Bronchial epithelial cell (primary cell): Measurements from ENCODE around the gene STARD3NL. TPM values are rescaled to one million over a fixed set of nuclear protein-coding genes. Genes with fewer than 3 reads are reported as not detected.

Experiments used
- DNase-seq: peaks from one replicate; pipeline ENCODE4 v3.0.0-alpha.2; 2010; ENCODE audit warnings: low read depth
- FAIRE-seq: peaks from 2 replicates; lab custom pipeline; 2011; peaks lifted over from hg19 to GRCh38; lab: Jason Lieb, UNC
- H3K27me3 ChIP-seq: 2 replicates; pipeline ENCODE4 v1.5.1; 2011; ENCODE audit warnings: low read length; ENCODE audit not compliant: control insufficient read depth, insufficient read depth
- H3K36me3 ChIP-seq: 2 replicates; pipeline ENCODE4 v1.5.1; 2011; ENCODE audit warnings: low read length; ENCODE audit not compliant: control insufficient read depth, insufficient read depth
- H3K4me3 ChIP-seq: 2 replicates; pipeline ENCODE4 v1.5.1; 2011; ENCODE audit warnings: mild to moderate bottlenecking, low read depth, low read length, control low read depth
- CTCF ChIP-seq: IDR thresholded peaks from 2 replicates; pipeline ENCODE4 v1.5.1; 2011; ENCODE audit warnings: mild to moderate bottlenecking, moderate library complexity, low read length, control low read depth, inconsistent platforms; ENCODE audit not compliant: insufficient read depth, severe bottlenecking
- total RNA-seq: library from RNA; depleted of rRNA; stranded (reverse); fragments of >200 nt; gene quantifications from 2 replicates; pipeline ENCODE4 v1.2.1, GENCODE V29; 2014

Gene STARD3NL
- total RNA-seq, 1 donor from 2014 or later = 35.0 TPM

- H3K27me3 ChIP-seq = no peaks in the 10 kb centered on the region
- FAIRE-seq (no peak), DNase-seq (no peak)
- H3K36me3 ChIP-seq = no peaks in the 10 kb centered on the region
- no peak for TF ChIP-seq CTCF
- H3K4me3 ChIP-seq = no peak overlapping the region
These were observed 28.0 kb downstream of the STARD3NL start for GRCh38 chr7:38206071-38206470.

- Histone ChIP-seq H3K36me3 (no peaks in the 10 kb centered on the region), H3K27me3 (no peaks in the 10 kb centered on the region), H3K4me3 (no peak overlapping the region)
- DNase-seq = no peak
- FAIRE-seq = no peak
- TF ChIP-seq CTCF = no peak
These were observed 29.8 kb downstream of the STARD3NL start for GRCh38 chr7:38207843-38208242.

- H3K27me3 ChIP-seq = no peaks in the 10 kb centered on the region
- DNase-seq = no peak
- FAIRE-seq = no peak
- H3K4me3 ChIP-seq = no peak overlapping the region
- no peaks in the 10 kb centered on the region for H3K36me3 ChIP-seq
- TF ChIP-seq CTCF = no peak
These were observed 33.4 kb downstream of the STARD3NL start for GRCh38 chr7:38211486-38211885.

GRCh38 chr7:38211940-38212339 lies 33.9 kb downstream of the STARD3NL start:
- TF ChIP-seq CTCF = no peak
- DNase-seq (no peak), FAIRE-seq (no peak)
- no peak overlapping the region for H3K4me3 ChIP-seq
- no peaks in the 10 kb centered on the region for H3K36me3 ChIP-seq
- H3K27me3 ChIP-seq = no peaks in the 10 kb centered on the region

GRCh38 chr7:38215115-38215514 lies 37.1 kb downstream of the STARD3NL start:
- TF ChIP-seq CTCF = no peak
- no peak overlapping the region for H3K4me3 ChIP-seq
- peak; percentile 6 for DNase-seq
- H3K36me3 ChIP-seq = peaks cover 2% of the 10 kb centered on the region
- H3K27me3 ChIP-seq = no peaks in the 10 kb centered on the region
- no peak for FAIRE-seq

- H3K27me3 ChIP-seq = no peaks in the 10 kb centered on the region
- no peak overlapping the region for H3K4me3 ChIP-seq
- no peak for FAIRE-seq
- TF ChIP-seq CTCF = peak; percentile 98
- H3K36me3 ChIP-seq = peaks cover 2% of the 10 kb centered on the region
- peak; percentile 58 for DNase-seq
These were observed 38.0 kb downstream of the STARD3NL start for GRCh38 chr7:38215735-38216670.
